ENCODE measurements around the gene TNFRSF9. TPM values are rescaled to one million over a fixed set of nuclear protein-coding genes. Genes with fewer than 3 reads are reported as not detected.
"Not testable (repeated sequence)": the region's sequence is repeated elsewhere in the genome, so short reads cannot be mapped to it uniquely, and the experiment has no call there.

The TNFRSF9 gene
- total RNA-seq, 4 donors from 2014 or later = 0.17 TPM; not detected in 3

GRCh38 chr1:7967651-7968050, 27.0 kb upstream of the TNFRSF9 start:
- WGBS = 85% methylated on average over 4 of the region's 4 CpGs
- no peaks in the 10 kb centered on the region for H3K27me3 ChIP-seq
- no peak overlapping the region for H3K4me3 ChIP-seq
- no peaks in the 10 kb centered on the region for H3K9me3 ChIP-seq
- intact Hi-C loops (cut with DNase I) = loop anchor here (10.0 kb wide), 1 partner anchor 887 kb away; no protein-coding TSS in a partner anchor
- peaks cover 57 to 99% (median 85%) of the 10 kb centered on the region in 4 donors for H3K36me3 ChIP-seq
- no peak for DNase-seq (ENCODE audit: extremely low spot score)
- TF ChIP-seq EP300 (IDR thresholded peaks at IDR 0.05) (no peak), POLR2AphosphoS5 (IDR thresholded peaks at IDR 0.05) (no peak), CTCF (IDR thresholded peaks at IDR 0.05) (no peak), POLR2A (IDR thresholded peaks at IDR 0.05; ENCODE audit: low read depth) (no peak)
- peaks cover 26 to 52% (median 45%) of the 10 kb centered on the region in 4 donors for H3K4me1 ChIP-seq
- no peak overlapping the region for H3K27ac ChIP-seq (replicated peaks in 1 of 4)

GRCh38 chr1:7967196-7967595, 26.6 kb upstream of the TNFRSF9 start:
- Histone ChIP-seq H3K27me3 (no peaks in the 10 kb centered on the region), H3K9me3 (no peaks in the 10 kb centered on the region), H3K36me3 (peaks cover 57 to 94% (median 80%) of the 10 kb centered on the region in 4 donors), H3K27ac (replicated peaks in 1 of 4) (no peak overlapping the region), H3K4me1 (peaks cover 30 to 57% (median 49%) of the 10 kb centered on the region in 4 donors), H3K4me3 (no peak overlapping the region)
- 50% methylated on average over 1 of the region's 1 CpG for WGBS
- intact Hi-C loops (cut with DNase I) = loop anchor here (10.0 kb wide), 1 partner anchor 888 kb away; no protein-coding TSS in a partner anchor
- DNase-seq (ENCODE audit: extremely low spot score) = no peak
- TF ChIP-seq CTCF (IDR thresholded peaks at IDR 0.05) (no peak), EP300 (IDR thresholded peaks at IDR 0.05) (no peak), POLR2A (IDR thresholded peaks at IDR 0.05; ENCODE audit: low read depth) (no peak), POLR2AphosphoS5 (IDR thresholded peaks at IDR 0.05) (no peak)

GRCh38 chr1:7964476-7964875, 23.8 kb upstream of the TNFRSF9 start:
- Histone ChIP-seq H3K4me3 (no peak overlapping the region), H3K27ac (replicated peaks in 1 of 4) (no peak overlapping the region), H3K9me3 (no peaks in the 10 kb centered on the region), H3K36me3 (peaks cover 35 to 67% (median 53%) of the 10 kb centered on the region in 4 donors), H3K27me3 (no peaks in the 10 kb centered on the region), H3K4me1 (peaks cover 38 to 71% (median 61%) of the 10 kb centered on the region in 4 donors)
- DNase-seq (ENCODE audit: extremely low spot score) = no peak
- WGBS = 93% methylated on average over 3 of the region's 3 CpGs
- intact Hi-C loops (cut with DNase I) = loop anchor here (10.0 kb wide), 1 partner anchor 890 kb away; no protein-coding TSS in a partner anchor
- no peak for TF ChIP-seq POLR2A (IDR thresholded peaks at IDR 0.05; ENCODE audit: low read depth)
- TF ChIP-seq CTCF (IDR thresholded peaks at IDR 0.05) = no peak

GRCh38 chr1:7963841-7964240, 23.2 kb upstream of the TNFRSF9 start:
- H3K4me3 ChIP-seq; DNase-seq (ENCODE audit: extremely low spot score); H3K27me3 ChIP-seq; H3K9me3 ChIP-seq; H3K27ac ChIP-seq (replicated peaks in 1 of 4): not testable (repeated sequence)
- Histone ChIP-seq H3K36me3 (peaks cover 29 to 60% (median 47%) of the 10 kb centered on the region in 4 donors), H3K4me1 (peaks cover 38 to 71% (median 61%) of the 10 kb centered on the region in 4 donors)
- intact Hi-C loops (cut with DNase I) = loop anchor here (10.0 kb wide), 1 partner anchor 891 kb away; no protein-coding TSS in a partner anchor
- 89% methylated on average over 6 of the region's 7 CpGs for WGBS

- not testable (repeated sequence) for H3K27ac ChIP-seq (replicated peaks in 1 of 4); DNase-seq (ENCODE audit: extremely low spot score); H3K27me3 ChIP-seq; H3K9me3 ChIP-seq; H3K4me3 ChIP-seq
- Histone ChIP-seq H3K36me3 (peaks cover 24 to 56% (median 42%) of the 10 kb centered on the region in 4 donors), H3K4me1 (peaks cover 38 to 71% (median 61%) of the 10 kb centered on the region in 4 donors)
- intact Hi-C loops (cut with DNase I) = loop anchor here (10.0 kb wide), 1 partner anchor 891 kb away; no protein-coding TSS in a partner anchor
- 95% methylated on average over 12 of the region's 12 CpGs for WGBS
Observed at GRCh38 chr1:7963378-7963730, 22.7 kb upstream of the TNFRSF9 start.
